SJSA1 (cell line): ENCODE results near the gene GAB2. TPM values are rescaled to one million over a fixed set of nuclear protein-coding genes. Genes with fewer than 3 reads are reported as not detected.
"Not testable (repeated sequence)": the region's sequence is repeated elsewhere in the genome, so short reads cannot be mapped to it uniquely, and the experiment has no call there.

Experiments
- DNase-seq, 2 experiments: peaks; one replicate each; pipeline ENCODE4 v3.0.0-alpha.2; 2015 to 2020; ENCODE audit warnings: low spot score in 2 of 2, low read depth in 1 of 2
- H3K27ac ChIP-seq: fragments of 250-450 bp; sonication (Bioruptor Pico); 2 replicates; pipeline ENCODE4 v1.5.1; 2020; ENCODE audit warnings: mild to moderate bottlenecking, moderate library complexity
- H3K27me3 ChIP-seq: fragments of 250-450 bp; sonication (Bioruptor Pico); replicated peaks from 2 replicates; pipeline ENCODE4 v1.5.1; 2020; ENCODE audit warnings: mild to moderate bottlenecking, moderate library complexity
- H3K36me3 ChIP-seq: fragments of 250-450 bp; sonication (Bioruptor Pico); 2 replicates; pipeline ENCODE4 v1.5.1; 2020; ENCODE audit warnings: mild to moderate bottlenecking
- H3K4me1 ChIP-seq: fragments of 250-450 bp; sonication (Bioruptor Pico); replicated peaks from 2 replicates; pipeline ENCODE4 v1.6.1; 2021; ENCODE audit warnings: mild to moderate bottlenecking
- H3K4me3 ChIP-seq: fragments of 250-450 bp; sonication (Bioruptor Pico); 2 replicates; pipeline ENCODE4 v1.5.1; 2020; ENCODE audit warnings: mild to moderate bottlenecking
- H3K9me3 ChIP-seq: fragments of 250-450 bp; sonication (Bioruptor Pico); replicated peaks from 2 replicates; pipeline ENCODE4 v1.5.1; 2020; ENCODE audit warnings: mild to moderate bottlenecking
- total RNA-seq: library from RNA; depleted of rRNA; stranded (reverse); fragments of >200 nt; shearing (Covaris generic); gene quantifications from 2 replicates; pipeline ENCODE4 v1.2.3, GENCODE V29; 2014

Gene GAB2
- total RNA-seq, 1 experiment from 2014 or later: 3.2 TPM

- H3K36me3 ChIP-seq: no peaks in the 10 kb centered on the region
- DNase-seq: no peak
- no peaks in the 10 kb centered on the region for H3K9me3 ChIP-seq
- no peaks in the 10 kb centered on the region for H3K27me3 ChIP-seq
- no peaks in the 10 kb centered on the region for H3K4me1 ChIP-seq
- no peak overlapping the region for H3K4me3 ChIP-seq
- no peak overlapping the region for H3K27ac ChIP-seq
Observed at GRCh38 chr11:78223320-78223954, 194.2 kb downstream of the GAB2 start.

GRCh38 chr11:78222726-78223125 lies 194.9 kb downstream of the GAB2 start:
- not testable (repeated sequence) for H3K4me1 ChIP-seq, DNase-seq, H3K27ac ChIP-seq, H3K9me3 ChIP-seq, H3K4me3 ChIP-seq, H3K36me3 ChIP-seq, H3K27me3 ChIP-seq

GRCh38 chr11:78221396-78222315 lies 196.0 kb downstream of the GAB2 start:
- Histone ChIP-seq H3K9me3 (no peaks in the 10 kb centered on the region), H3K27me3 (no peaks in the 10 kb centered on the region), H3K4me1 (no peaks in the 10 kb centered on the region), H3K4me3 (no peak overlapping the region), H3K27ac (no peak overlapping the region), H3K36me3 (no peaks in the 10 kb centered on the region)
- no peak for DNase-seq

GRCh38 chr11:78220218-78221157 lies 197.1 kb downstream of the GAB2 start:
- no peaks in the 10 kb centered on the region for H3K9me3 ChIP-seq
- H3K27ac ChIP-seq: no peak overlapping the region
- H3K27me3 ChIP-seq: no peaks in the 10 kb centered on the region
- H3K4me1 ChIP-seq: no peaks in the 10 kb centered on the region
- H3K36me3 ChIP-seq: no peaks in the 10 kb centered on the region
- no peak overlapping the region for H3K4me3 ChIP-seq
- DNase-seq: no peak

GRCh38 chr11:78219493-78220217 lies 198.0 kb downstream of the GAB2 start:
- no peaks in the 10 kb centered on the region for H3K36me3 ChIP-seq
- H3K4me1 ChIP-seq: no peaks in the 10 kb centered on the region
- no peak overlapping the region for H3K27ac ChIP-seq
- no peaks in the 10 kb centered on the region for H3K27me3 ChIP-seq
- H3K9me3 ChIP-seq: no peaks in the 10 kb centered on the region
- no peak overlapping the region for H3K4me3 ChIP-seq
- DNase-seq: no peak

GRCh38 chr11:78218707-78219492 lies 198.7 kb downstream of the GAB2 start:
- no peak for DNase-seq
- no peaks in the 10 kb centered on the region for H3K36me3 ChIP-seq
- H3K4me1 ChIP-seq: no peaks in the 10 kb centered on the region
- H3K4me3 ChIP-seq: no peak overlapping the region
- no peak overlapping the region for H3K27ac ChIP-seq
- no peaks in the 10 kb centered on the region for H3K27me3 ChIP-seq
- H3K9me3 ChIP-seq: no peaks in the 10 kb centered on the region

GRCh38 chr11:78217650-78218541 lies 199.7 kb downstream of the GAB2 start:
- Histone ChIP-seq H3K4me1 (no peaks in the 10 kb centered on the region), H3K4me3 (no peak overlapping the region), H3K36me3 (no peaks in the 10 kb centered on the region), H3K9me3 (no peaks in the 10 kb centered on the region), H3K27ac (no peak overlapping the region), H3K27me3 (no peaks in the 10 kb centered on the region)
- DNase-seq: no peak

GRCh38 chr11:78216571-78217287 lies 200.9 kb downstream of the GAB2 start:
- Histone ChIP-seq H3K36me3 (no peaks in the 10 kb centered on the region), H3K27ac (no peak overlapping the region), H3K4me1 (no peaks in the 10 kb centered on the region), H3K9me3 (no peaks in the 10 kb centered on the region), H3K27me3 (no peaks in the 10 kb centered on the region), H3K4me3 (no peak overlapping the region)
- no peak for DNase-seq

GRCh38 chr11:78216021-78216420 lies 201.6 kb downstream of the GAB2 start:
- no peaks in the 10 kb centered on the region for H3K36me3 ChIP-seq

GRCh38 chr11:78214331-78215194 lies 203.1 kb downstream of the GAB2 start:
- Histone ChIP-seq H3K27ac (no peak overlapping the region), H3K36me3 (no peaks in the 10 kb centered on the region)

More at GRCh38 chr11:78216021-78216420, 201.6 kb downstream of the GAB2 start:
- H3K4me1 ChIP-seq: no peaks in the 10 kb centered on the region
- H3K27ac ChIP-seq: no peak overlapping the region
- H3K9me3 ChIP-seq: no peaks in the 10 kb centered on the region
- DNase-seq: no peak
- no peaks in the 10 kb centered on the region for H3K27me3 ChIP-seq
- H3K4me3 ChIP-seq: no peak overlapping the region

More at GRCh38 chr11:78214331-78215194, 203.1 kb downstream of the GAB2 start:
- no peak for DNase-seq
- no peaks in the 10 kb centered on the region for H3K27me3 ChIP-seq
- no peaks in the 10 kb centered on the region for H3K9me3 ChIP-seq
- H3K4me1 ChIP-seq: no peaks in the 10 kb centered on the region
- no peak overlapping the region for H3K4me3 ChIP-seq
